HS-27A (cell line): ENCODE data around the gene SPATA9.
"Not testable (repeated sequence)": the region's sequence is repeated elsewhere in the genome, so short reads cannot be mapped to it uniquely, and the experiment has no call there.

Experiments used
- DNase-seq: peaks from one replicate; pipeline ENCODE4 v3.0.0-alpha.2; 2012; ENCODE audit warnings: low read depth, missing footprints

SPATA9 gene

DNA sequence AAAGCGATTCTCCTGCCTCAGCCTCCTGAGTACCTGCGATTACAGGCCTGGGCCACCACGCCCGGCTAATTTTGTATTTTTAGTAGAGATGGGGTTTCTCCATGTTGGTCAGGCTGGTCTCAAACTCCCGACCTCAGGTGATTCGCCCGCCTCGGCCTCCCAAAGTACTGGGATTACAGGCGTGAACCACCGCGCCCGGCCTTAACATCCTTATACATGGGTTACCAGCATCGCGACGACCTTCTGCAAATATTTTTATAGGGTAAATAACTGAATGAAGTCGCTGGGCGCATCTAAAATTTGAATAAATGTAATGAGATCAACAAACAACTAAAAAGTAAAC lies 36.6 kb downstream of the SPATA9 start:
- not testable (repeated sequence) for DNase-seq

DNA sequence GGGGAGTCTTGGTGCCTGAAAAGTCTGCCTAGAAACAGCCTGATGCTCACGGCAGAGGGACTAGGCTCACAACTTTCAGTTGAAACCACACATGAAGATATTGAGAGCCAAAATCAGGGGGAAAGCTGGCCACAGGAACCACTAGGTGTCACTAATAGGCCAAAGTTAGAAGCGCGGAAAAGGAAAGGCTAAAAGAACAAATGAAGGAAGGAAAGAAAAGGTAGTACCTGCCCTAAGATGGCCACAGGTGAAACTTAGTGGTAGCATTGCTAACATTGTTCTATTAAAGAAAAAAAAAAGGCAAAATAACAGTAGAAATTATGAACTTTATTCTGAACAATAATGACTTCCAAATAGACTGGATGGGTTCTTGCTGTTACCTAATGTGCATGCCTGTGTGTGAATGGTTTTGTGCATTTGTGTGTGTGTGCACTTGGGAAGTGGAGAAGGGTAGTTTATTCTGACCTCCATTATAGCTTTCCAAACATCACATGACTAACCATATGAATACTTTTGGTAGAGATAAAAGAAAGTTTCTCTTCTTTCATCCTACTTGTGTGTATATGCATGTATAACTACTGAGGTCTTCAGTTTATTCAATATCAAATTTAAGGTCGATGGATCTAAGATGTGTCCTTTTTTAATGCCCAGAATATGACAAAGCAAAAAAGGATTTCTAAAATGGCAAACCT lies 38.3 kb downstream of the SPATA9 start:
- DNase-seq, result no peak

DNA sequence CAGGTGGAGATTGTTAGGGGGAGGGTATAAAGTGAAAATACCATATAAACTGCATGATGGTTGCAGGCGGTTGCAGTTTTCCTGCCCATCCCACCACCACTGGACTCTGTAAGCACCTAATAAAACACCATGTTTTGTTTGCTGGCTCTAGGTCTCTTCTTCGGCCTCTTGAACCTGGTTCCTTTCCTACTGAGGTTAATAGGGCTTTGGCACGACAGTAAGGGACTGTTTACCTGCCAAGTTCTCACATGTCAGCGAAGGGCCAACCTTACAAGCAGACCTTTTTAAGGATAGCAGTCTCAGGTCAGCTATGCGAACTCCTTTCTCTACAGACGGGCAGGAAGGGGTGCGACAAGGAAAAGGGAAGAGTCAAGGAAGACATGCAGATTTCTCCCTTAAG lies 39.6 kb downstream of the SPATA9 start:
- no peak for DNase-seq

DNA sequence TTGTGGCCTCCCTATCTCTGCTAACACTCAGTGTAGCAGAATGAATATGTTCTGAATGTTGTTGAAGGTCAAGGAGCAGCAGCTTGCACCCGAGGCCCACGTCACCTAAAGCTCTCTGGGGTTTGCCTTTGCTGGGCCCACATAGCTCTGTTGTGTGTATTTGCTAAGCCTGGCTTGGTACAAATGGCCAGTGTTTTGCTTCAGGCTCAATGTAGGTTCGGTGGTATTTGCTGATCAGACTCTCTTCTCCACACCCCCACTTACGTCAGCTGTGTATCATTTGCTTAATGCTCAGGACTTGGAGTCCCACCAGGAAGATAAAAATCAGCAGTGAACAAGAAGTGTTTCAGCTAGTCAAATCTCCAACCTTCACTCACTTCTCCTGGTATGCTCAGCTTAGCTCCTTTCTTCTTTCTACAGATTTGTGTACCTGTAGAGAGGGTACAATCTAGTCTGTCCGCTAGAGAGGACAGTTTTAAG lies 41.0 kb downstream of the SPATA9 start:
- DNase-seq, result no peak

DNA sequence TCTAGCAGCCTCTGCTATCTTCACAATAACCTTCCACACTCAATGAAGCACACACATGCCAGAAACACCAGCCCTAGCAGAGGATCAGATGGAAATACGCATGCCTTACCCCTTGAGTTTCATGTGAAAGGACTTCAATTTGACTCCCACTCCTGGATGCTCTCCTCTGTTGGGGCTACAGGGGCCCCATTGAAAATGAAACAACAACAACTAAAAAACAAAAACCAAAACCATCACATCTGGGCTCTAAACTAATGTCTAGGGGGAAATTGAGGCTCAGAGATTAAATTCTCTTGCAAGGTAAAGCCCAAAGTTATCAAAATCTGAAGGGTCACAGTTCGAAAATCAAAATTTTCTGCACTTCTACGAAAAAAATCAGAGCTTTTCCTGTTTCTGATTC lies 44.2 kb downstream of the SPATA9 start:
- no peak for DNase-seq

DNA sequence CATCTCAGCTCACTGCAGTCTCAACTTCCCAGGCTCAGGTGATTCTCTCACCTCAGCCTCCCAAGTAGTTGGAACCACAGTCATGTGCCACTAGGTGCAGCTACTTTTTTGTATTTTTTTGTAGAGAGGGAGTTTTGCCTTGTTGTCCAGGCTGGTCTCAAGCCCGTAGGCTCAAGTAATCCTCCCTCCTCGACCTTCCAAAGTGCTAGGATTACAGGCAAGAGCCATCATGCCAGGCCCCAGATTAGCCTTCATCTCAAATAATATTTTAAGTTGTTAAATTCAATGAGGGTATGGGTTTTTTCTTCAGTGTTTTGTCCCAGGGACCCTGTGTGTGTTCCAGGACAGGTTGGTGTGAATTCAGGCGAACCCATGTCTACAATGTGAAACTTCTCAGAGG lies 48.7 kb downstream of the SPATA9 start:
- DNase-seq, result no peak

DNA sequence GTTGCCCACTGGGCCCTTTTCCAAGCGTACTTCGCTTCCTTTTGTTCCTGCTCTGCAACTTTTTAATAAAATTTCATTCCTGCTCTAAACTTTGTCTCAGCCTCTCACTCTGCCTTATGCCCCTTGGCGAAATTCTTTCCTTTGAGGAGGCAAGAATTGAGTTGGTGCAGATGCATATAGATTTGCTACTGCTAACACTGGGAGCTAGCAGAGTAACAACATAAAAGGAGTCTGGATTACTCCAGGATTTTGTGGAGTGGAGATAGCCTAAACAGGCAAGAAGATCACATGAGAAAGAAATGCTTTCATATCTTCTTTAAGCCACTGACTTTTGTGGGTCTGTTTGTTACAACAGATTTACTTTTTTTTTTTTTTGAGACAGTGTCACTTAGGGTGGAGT lies 49.1 kb downstream of the SPATA9 start:
- DNase-seq, result no peak

DNA sequence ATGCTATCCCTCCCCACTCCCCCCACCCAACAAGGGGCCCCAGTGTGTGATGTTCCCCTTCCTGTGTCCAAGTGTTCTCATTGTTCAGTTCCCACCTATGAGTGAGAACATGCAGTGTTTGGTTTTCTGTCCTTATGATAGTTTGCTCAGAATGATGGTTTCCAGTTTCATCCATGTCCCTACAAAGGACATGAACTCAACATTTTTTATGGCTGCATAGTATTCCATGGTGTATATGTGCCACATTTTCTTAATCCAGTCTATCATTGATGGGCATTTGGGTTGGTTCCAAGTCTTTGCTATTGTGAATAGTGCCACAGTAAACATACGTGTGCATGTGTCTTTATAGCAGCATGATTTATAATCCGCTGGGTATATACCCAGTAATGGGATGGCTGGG lies 49.8 kb downstream of the SPATA9 start:
- DNase-seq, result not testable (repeated sequence)

DNA sequence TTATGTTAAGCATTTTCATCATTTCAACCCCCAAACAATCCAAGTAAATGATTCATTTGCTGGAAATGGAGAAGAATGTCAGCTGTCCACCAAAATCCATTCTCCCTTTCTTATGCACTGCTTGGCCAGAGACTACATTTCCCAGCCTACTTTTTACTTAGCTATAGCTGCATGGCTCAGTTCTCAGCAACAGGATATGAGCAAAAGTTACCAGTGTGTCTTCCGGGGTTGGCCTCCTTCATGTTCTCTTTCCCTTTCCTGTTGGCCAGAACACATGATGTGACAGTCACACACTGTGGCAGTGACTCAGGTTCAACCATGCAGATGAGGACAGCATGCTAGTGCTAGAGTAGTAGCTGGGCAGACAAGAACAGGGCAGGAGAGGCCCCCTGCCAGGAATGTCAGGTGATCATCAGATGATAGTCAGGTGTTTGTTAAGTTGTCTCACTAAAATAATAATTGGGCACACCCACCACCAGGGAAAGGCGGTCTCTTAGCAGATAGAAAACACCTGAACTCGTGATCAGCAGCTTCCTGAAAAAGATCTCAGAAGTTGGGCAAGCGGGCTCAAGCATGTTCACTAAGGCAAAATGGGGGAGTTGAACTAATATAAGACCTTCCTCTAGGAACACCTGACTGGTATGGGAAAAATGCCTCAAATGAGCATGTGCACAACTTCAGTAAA lies 50.7 kb downstream of the SPATA9 start:
- no peak for DNase-seq

DNA sequence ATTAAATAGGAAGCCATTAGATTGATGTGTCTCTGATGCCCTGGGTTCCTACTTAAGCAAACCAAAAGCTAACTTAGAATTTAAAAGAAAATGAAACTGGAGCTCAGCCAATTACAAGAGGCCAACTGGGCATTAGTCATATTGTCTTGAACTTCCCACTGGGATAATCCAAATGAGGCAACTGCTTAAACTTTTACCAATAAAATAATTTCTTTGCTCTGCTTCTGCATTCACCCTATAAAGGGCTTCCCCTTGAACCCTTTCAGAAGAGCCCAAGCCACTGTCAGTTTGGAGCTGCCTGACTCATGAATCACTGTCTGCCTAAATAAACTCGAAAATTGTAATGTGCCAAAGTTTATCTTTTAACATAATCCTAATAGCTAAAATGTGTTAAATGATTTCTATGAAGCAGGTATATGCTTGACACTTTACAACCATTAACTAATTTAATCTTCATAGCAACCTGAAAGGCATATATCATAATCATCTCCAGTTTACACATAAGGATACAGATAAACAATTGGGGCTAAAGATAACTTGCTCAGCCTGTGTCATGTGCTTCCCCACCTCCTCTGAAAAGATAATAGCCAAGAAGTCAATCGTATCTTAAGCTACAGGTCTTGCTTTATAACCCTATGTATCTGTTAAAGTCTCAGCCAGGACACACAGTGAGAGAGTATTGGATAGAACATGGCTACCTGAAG lies 51.4 kb downstream of the SPATA9 start:
- DNase-seq, result no peak

DNA sequence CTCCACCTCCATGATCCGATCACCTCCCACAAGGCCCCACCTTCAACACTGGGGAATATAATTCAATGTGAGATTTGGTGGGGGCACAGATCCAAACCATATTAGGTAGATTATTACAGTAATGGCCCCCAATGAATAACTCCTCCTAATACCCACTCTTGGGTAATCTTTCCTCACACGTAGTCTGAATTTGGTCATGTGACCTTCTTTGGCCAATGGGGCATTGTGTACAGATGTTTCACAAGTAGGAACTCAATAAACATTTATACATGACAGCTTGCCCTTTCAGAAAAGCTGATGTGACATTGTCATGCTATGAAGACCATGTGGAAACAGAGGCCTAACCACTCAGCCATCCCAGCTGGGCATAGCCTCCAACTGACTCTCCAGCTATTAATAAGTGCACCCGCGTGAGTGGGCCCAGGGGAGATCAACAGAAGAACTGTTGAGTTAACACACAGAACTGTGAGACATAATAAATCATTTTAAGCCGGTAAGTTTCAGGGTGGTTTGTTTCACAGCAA lies 52.3 kb downstream of the SPATA9 start:
- DNase-seq, result no peak

DNA sequence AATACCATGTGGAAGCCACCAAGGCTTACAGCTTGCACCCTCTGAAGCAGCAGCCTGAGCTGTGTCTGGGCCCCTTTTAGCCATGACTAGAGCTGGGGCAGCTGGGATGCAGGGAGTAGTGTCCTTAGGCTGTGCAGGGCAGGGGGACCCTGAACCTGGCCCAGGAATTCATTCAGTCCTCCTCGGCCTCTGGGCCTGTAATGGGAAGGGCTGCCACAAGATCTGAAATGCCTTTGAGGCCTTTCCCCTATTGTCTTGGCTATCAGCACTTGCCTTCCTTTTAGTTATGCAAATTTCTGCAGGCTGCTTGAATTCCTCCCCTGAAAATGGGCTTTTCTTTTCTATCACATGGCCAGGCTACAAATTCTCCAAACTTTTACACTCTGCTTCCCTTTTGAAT lies 53.9 kb downstream of the SPATA9 start:
- no peak for DNase-seq

DNA sequence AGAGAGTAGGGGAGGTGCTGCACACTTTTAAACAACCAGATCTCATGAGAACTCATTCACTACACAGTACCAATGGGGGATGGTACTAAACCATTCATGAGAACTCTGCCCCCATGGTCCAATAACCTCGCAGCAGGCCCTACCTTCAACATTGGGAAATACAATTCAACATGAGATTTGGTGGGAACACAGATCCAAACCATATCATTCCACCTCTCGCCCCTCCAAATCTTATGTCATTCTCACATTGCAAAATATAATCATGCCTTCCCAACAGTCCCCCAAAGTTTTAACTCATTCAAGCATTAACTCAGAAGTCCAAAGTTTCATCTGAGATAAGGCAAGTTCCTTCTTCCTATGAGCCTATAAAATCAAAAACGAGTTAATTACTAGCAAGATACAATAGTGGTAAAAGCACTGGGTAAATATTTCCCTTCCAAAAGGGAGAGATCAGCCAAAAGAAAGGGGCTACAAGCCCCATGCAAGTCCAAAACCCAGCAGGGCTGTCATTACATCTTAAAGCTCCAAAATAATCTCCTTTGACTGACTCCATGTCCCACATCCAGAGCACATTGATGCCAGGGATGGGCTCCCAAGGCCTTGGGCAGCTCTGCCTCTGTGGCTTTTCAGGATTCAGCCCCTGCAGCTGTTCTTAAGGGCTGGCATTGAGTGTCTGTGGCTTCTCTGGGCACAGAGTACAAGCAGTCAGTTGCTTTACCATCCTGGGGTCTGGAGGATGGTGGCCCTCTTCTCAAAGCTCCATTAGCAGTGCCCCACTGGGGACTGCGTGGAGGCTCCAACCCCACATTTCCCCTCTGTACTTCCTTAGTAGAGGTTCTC lies 54.6 kb downstream of the SPATA9 start:
- DNase-seq, result no peak

DNA sequence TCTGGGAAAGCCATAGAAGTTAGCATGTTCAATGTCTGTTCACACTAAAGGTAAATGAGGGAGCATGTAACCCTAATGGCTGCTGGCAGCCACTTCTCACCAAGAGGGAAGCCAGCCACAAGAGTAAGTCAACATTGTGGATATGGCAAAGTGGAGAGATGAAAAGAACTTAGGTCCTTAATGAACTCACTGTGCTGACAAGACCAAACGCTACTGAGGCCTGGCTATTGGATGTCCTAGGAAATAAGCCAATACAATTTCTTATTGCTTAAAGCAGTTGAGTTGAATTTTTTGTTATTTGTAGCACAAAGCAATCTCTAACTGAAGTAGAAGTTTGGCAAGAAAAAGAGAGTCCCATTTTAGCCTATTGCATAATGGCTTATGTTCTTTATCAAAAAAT lies 56.1 kb downstream of the SPATA9 start:
- no peak for DNase-seq

DNA sequence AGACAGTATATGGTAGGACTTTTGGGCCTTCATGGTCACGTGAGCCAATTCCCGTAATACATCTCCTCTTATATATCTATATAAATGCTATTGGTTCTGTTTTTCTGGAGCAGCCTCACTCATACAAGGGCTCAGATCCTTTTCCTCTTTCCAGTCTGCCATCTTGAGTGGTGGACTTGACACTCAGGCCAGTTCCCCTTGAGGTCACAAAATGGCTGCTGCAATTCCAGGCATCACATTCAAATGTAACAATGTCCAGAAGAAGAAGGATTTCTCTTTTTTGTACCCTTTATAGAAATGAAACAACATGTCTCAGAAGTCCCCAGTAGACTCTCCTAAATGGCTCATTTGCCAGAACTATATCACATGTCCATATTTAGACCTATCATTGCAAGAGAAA lies 58.4 kb downstream of the SPATA9 start:
- DNase-seq, result no peak

DNA sequence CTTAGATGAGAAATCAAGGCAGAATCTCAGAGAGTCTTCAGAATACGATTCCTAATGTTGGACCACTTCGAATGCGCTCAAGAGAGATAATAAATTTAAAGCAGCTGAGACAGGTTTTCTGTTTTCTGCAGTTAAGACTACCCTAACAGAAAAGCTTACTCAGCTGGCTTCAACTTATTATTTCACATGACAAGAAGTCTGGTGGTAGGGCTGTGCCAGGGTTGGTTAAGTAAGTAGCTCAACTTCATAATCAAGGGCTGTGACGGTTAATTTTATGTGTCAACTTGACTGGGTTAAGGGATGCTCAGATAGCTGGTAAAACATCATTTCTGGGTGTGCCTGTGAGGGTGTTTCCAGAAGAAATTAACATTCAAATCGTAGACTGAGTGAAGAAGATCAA lies 59.1 kb downstream of the SPATA9 start:
- no peak for DNase-seq

DNA sequence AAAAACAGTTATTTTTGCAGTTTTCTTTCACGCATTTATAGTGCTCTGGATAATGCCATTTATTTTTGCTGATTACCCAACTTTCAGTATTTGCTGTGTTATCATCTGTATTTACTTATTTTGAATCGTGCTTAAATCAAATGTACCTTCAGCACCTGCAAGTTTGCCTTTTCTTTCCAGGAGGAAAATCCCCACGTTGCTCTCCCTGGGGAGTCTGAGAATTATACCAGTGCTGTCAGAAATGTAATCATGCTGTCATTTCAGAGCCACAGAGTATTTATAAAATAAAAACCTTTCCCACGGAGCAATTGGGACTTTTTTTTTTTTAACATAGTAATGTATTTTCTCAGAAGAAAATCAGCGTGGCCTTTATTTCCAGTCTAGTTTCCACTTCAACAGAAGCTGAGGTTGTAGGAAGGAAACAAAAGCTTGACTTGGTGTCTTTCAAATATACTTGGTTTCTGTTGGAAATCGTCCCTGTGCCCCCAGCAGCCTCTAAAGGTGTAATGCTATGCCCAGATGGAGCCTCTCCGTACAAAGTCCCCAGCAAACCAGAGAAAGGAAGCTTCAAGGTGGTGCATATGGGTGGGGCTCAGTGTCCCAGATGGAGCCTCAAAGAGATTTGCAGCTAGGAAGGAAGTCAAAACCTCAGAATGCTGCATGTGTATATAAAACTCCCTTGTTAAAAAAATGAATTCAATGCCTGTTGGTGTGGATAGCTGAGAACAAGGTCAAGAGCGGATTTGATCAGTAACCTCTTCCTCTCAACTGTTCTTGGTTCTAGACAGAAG lies 60.8 kb downstream of the SPATA9 start:
- no peak for DNase-seq

DNA sequence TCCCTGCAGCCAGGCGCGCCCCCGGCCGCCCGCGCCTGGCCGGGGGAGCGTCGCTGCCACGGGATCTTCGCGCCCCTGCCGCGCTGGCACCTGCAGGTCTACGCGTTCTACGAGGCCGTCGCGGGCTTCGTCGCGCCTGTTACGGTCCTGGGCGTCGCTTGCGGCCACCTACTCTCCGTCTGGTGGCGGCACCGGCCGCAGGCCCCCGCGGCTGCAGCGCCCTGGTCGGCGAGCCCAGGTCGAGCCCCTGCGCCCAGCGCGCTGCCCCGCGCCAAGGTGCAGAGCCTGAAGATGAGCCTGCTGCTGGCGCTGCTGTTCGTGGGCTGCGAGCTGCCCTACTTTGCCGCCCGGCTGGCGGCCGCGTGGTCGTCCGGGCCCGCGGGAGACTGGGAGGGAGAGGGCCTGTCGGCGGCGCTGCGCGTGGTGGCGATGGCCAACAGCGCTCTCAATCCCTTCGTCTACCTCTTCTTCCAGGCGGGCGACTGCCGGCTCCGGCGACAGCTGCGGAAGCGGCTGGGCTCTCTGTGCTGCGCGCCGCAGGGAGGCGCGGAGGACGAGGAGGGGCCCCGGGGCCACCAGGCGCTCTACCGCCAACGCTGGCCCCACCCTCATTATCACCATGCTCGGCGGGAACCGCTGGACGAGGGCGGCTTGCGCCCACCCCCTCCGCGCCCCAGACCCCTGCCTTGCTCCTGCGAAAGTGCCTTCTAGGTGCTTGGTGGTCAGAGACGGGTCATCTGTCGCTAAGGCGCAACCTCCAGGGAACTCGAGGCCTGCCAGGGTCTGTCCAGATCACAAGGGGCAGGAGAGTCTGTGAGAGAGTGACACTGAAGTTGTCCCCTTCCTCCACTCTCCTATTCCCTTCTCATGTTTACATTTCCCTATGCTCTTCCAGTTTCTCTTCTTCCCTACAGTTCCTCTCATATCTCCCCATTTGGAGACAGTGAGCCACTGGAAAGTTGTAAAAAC lies 61.6 kb downstream of the SPATA9 start:
- no peak for DNase-seq

DNA sequence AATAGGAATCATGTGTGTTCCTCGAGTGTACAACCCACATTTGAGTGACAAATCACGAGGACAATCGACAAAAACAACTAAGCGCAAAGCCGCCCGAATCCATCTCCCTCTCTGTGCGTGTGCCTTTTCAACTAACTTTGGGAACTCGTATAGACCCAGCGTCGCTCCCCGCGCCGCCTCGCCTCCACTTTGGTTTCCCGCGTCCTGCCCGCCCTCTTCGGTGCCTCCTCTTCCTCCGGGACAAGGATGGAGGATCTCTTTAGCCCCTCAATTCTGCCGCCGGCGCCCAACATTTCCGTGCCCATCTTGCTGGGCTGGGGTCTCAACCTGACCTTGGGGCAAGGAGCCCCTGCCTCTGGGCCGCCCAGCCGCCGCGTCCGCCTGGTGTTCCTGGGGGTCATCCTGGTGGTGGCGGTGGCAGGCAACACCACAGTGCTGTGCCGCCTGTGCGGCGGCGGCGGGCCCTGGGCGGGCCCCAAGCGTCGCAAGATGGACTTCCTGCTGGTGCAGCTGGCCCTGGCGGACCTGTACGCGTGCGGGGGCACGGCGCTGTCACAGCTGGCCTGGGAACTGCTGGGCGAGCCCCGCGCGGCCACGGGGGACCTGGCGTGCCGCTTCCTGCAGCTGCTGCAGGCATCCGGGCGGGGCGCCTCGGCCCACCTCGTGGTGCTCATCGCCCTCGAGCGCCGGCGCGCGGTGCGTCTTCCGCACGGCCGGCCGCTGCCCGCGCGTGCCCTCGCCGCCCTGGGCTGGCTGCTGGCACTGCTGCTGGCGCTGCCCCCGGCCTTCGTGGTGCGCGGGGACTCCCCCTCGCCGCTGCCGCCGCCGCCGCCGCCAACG lies 62.5 kb downstream of the SPATA9 start, which contains the start of gene GPR150:
Gene GPR150, plus strand, starts transcription at position 58 of the 840 bp plus-strand sequence. Its CDS starts 189 bp downstream, at position 247.
- DNase-seq, result no peak
